Measurements from ENCODE around the gene MYH7B.

- TF ChIP-seq POLR2A (IDR thresholded peaks at IDR 0.05), result no peak
- TF ChIP-seq, protein P1, sequence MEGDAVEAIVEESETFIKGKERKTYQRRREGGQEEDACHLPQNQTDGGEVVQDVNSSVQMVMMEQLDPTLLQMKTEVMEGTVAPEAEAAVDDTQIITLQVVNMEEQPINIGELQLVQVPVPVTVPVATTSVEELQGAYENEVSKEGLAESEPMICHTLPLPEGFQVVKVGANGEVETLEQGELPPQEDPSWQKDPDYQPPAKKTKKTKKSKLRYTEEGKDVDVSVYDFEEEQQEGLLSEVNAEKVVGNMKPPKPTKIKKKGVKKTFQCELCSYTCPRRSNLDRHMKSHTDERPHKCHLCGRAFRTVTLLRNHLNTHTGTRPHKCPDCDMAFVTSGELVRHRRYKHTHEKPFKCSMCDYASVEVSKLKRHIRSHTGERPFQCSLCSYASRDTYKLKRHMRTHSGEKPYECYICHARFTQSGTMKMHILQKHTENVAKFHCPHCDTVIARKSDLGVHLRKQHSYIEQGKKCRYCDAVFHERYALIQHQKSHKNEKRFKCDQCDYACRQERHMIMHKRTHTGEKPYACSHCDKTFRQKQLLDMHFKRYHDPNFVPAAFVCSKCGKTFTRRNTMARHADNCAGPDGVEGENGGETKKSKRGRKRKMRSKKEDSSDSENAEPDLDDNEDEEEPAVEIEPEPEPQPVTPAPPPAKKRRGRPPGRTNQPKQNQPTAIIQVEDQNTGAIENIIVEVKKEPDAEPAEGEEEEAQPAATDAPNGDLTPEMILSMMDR (IDR thresholded peaks at IDR 0.05), result no peak
These were observed 28.5 kb downstream of the MYH7B start for GRCh38 chr20:34983995-34984735.

All from testis (tissue), 2 donors.